Fibroblast of pulmonary artery (primary cell): ENCODE data around the gene KRT82.
"Not testable (repeated sequence)": the region's sequence is repeated elsewhere in the genome, so short reads cannot be mapped to it uniquely, and the experiment has no call there.

Experiments used
- DNase-seq: peaks from one replicate; pipeline ENCODE4 v3.0.0-alpha.2; 2010; ENCODE audit warnings: low read depth
- H3K4me3 ChIP-seq: replicated peaks from 2 replicates; pipeline ENCODE4 v1.5.1; 2011; ENCODE audit warnings: low read depth, mild to moderate bottlenecking, control low read depth, low read length, moderate library complexity
- CTCF ChIP-seq: IDR thresholded peaks from 2 replicates; pipeline ENCODE4 v1.5.1; 2011; ENCODE audit warnings: mild to moderate bottlenecking, control low read depth, low read length, inconsistent platforms; ENCODE audit errors: missing control alignments

Gene KRT82

GRCh38 chr12:52346593-52346992, 59.5 kb downstream of the KRT82 start:
- TF ChIP-seq CTCF = no peak
- no peak for DNase-seq
- H3K4me3 ChIP-seq = no peak overlapping the region

- not testable (repeated sequence) for H3K4me3 ChIP-seq, DNase-seq
Measured at GRCh38 chr12:52345041-52345440, 61.1 kb downstream of the KRT82 start.

GRCh38 chr12:52344111-52344510, 62.0 kb downstream of the KRT82 start:
- no peak for TF ChIP-seq CTCF
- H3K4me3 ChIP-seq = no peak overlapping the region
- DNase-seq = no peak
